ENCODE data around the gene FAM200C.

FAM200C gene

DNA sequence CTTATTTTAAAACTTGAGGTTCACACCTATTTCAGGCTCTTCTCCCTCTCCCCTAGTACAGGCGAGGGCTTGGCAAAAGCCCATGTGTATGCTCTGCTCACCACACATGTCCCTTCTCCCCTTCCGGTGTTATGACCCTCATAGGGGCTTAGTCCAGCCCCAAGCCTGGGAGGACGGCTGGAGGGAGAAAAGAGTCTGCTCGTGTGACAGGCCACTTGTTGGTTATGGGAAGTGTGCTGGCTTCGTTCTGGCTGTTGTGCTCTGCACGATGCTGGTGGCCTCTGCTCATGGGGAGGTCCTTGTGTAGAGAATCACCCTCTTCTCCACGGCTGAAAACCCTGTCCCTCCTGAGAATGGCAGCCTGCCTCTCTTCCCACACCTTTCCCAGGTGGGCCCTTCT is 32.9 kb upstream of the FAM200C start:
- DNase-seq (ENCODE audit: low spot score in 2 of 2), result no peak
- ATAC-seq, result no peak
- H3K9me3 Mint-ChIP-seq, result no peaks in the 10 kb centered on the region
- H3K4me3 Mint-ChIP-seq, result no peak overlapping the region
- peaks cover 11% of the 10 kb centered on the region for H3K4me1 Mint-ChIP-seq
- H3K27ac Mint-ChIP-seq, result no peak overlapping the region
- peaks cover 13% of the 10 kb centered on the region for H3K36me3 Mint-ChIP-seq

- H3K27ac Mint-ChIP-seq, result no peak overlapping the region
- H3K4me3 Mint-ChIP-seq, result no peak overlapping the region
- ATAC-seq, result peak; percentile 22
Observed at GRCh38 chr5:160432196-160432595, 32.3 kb upstream of the FAM200C start.

GRCh38 chr5:160427607-160428006 is 27.8 kb upstream of the FAM200C start:
- peaks cover 31% of the 10 kb centered on the region for H3K4me1 Mint-ChIP-seq
- peaks cover 60% of the 10 kb centered on the region for H3K36me3 Mint-ChIP-seq
- no peak for ATAC-seq
- H3K27ac Mint-ChIP-seq, result no peak overlapping the region
- no peaks in the 10 kb centered on the region for H3K9me3 Mint-ChIP-seq
- H3K4me3 Mint-ChIP-seq, result no peak overlapping the region
- DNase-seq (ENCODE audit: low spot score in 2 of 2), result no peak

More at GRCh38 chr5:160432196-160432595, 32.3 kb upstream of the FAM200C start:
- no peaks in the 10 kb centered on the region for H3K9me3 Mint-ChIP-seq
- no peak for DNase-seq (ENCODE audit: low spot score in 2 of 2)
- peaks cover 11% of the 10 kb centered on the region for H3K4me1 Mint-ChIP-seq
- peaks cover 18% of the 10 kb centered on the region for H3K36me3 Mint-ChIP-seq

DNA sequence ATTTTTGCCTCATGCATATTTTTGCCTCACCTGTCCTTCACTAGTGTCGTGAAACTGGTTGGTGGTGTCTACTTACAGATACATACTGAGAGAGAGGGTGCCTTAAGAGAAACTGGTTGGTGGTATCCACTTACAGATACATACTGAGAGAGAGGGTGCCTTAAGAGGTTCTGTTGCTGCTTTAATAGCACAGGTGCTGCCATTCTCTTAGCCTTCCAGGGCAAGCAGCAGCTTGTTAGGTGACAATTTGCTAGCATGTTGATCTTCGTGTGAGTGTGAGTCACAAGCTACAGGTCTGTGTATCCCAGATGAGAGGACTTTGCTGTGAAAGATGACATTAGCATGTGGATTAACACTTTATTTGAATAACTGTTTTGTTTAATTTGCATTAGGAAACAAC is 23.2 kb upstream of the FAM200C start:
- peak overlapping the region; percentile 94 for H3K27ac Mint-ChIP-seq
- H3K36me3 Mint-ChIP-seq, result peaks cover 77% of the 10 kb centered on the region
- DNase-seq (ENCODE audit: low spot score in 2 of 2) (no peak), ATAC-seq (no peak)
- peak overlapping the region; percentile 95 for H3K4me3 Mint-ChIP-seq
- peaks cover 58% of the 10 kb centered on the region for H3K4me1 Mint-ChIP-seq
- no peaks in the 10 kb centered on the region for H3K9me3 Mint-ChIP-seq

- Mint-ChIP-seq H3K36me3 (peaks cover 70% of the 10 kb centered on the region), H3K4me3 (peak within 1 kb of the TSS; percentile 95), H3K9me3 (no peaks in the 10 kb centered on the region), H3K4me1 (peaks cover 67% of the 10 kb centered on the region), H3K27ac (peak within 1 kb of the TSS; percentile 94)
- peak; percentile 81 to 95 for DNase-seq (ENCODE audit: low spot score in 2 of 2)
- ATAC-seq, result peak; percentile 83
Observed at GRCh38 chr5:160421625-160422258, 21.9 kb upstream of the FAM200C start, which contains the start of gene PTTG1. Gene PTTG1 (plus strand): TSS chr5:160421855. CDS start chr5:160422313, 458 bp downstream.

GRCh38 chr5:160420331-160420610 is 20.4 kb upstream of the FAM200C start:
- Mint-ChIP-seq H3K4me1 (peaks cover 77% of the 10 kb centered on the region), H3K4me3 (peak overlapping the region; percentile 95), H3K36me3 (peaks cover 73% of the 10 kb centered on the region), H3K9me3 (no peaks in the 10 kb centered on the region), H3K27ac (peak overlapping the region; percentile 99)
- ATAC-seq (no peak), DNase-seq (ENCODE audit: low spot score in 2 of 2) (no peak)

DNA sequence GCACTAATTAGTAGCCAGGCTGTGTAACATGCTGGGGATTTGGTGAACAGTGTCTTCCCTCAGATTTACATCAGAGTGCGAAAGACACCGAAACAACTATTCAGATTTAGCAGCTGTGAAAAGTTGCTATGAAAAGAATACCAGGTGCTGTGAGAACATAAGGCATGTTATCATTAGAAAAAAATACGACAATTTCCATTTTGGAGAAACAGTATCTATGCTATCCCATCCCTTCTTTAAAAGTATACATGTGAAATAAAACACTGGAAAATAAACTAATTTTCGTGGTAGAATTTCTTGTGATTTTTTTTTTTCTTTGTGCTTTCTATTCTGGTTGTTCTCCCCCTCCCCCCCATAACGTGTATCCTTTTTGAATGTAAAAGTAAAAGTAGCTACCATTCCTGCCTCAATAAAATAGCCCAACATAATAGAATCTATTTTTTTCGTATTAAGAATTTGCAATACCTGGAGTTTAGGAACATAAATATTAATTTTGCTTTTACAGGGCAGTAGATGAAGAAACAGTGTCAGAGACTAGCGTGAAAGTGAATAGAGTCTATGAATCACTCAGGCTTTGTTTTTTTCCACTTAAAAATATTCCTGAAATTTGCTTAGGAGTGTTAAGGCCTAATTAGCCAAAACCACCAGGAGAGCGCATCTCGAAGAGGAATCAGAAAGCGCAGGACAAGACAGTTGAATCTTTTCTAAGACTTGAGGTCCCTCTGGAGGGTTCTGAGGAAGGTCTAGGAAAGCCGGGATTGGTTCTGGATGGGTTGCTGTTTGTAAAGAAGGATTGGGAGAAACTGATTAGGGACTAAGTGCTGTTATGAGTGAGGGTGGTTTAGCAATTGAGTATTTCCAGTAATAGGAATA is 19.8 kb upstream of the FAM200C start:
- no peak for ATAC-seq
- Mint-ChIP-seq H3K36me3 (peaks cover 73% of the 10 kb centered on the region), H3K9me3 (no peaks in the 10 kb centered on the region), H3K4me1 (peaks cover 76% of the 10 kb centered on the region), H3K4me3 (peak overlapping the region; percentile 95), H3K27ac (peak overlapping the region; percentile 99)
- DNase-seq (ENCODE audit: low spot score in 2 of 2), result no peak

DNA sequence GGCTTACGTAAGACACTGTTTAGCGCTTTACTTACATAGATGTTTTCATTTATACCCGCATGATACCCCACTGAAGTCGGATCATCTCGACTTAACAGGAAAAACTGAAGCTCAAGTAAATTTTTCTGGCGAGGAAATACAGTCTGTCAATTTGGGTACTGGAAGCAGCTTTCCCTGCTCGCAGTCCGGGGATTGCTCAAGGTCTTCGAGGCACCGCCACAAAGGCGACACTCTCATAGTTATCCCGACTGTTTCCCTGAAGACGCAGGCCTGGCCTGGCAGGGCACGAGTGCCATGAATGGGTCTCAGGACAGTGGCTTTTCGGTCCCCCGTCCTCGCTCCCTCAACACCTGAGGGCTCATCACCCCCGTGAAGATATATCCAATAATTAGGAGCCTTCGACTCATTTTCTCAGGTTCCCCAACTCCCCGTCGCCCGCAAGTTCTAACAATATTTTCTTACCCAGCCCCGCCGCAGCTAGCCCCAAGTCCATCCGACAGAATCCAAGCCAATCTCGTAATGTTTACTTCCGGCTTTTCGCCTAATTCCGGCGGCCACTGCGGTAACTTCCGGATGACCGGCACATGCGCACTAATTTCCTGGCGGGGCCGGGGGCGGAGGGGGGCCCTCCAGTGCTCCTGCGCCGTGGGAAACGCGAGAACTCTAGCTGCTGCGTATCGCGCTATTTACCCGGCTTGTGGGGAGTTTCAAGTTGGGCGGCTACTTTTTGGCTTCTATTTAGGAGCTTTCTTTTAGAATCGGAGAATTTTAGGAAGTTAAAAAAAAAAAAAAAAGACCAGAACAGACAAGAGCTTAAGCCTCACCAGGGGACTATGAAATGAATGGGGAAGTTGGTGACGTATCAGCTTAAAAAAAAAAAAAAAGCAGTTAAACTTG is 19.0 kb upstream of the FAM200C start, which contains the start of gene SLU7:
Gene SLU7, minus strand, starts transcription at position 521 of the 897 bp plus-strand sequence. CDS start 3,787 bp downstream, outside the sequence.
- Mint-ChIP-seq H3K9me3 (no peaks in the 10 kb centered on the region), H3K36me3 (peaks cover 73% of the 10 kb centered on the region), H3K27ac (peak within 1 kb of the TSS; percentile 99), H3K4me3 (peak within 1 kb of the TSS; percentile 95), H3K4me1 (peaks cover 68% of the 10 kb centered on the region)
- peak; percentile 83 to 97 for DNase-seq (ENCODE audit: low spot score in 2 of 2)
- peak; percentile 85 for ATAC-seq

DNA sequence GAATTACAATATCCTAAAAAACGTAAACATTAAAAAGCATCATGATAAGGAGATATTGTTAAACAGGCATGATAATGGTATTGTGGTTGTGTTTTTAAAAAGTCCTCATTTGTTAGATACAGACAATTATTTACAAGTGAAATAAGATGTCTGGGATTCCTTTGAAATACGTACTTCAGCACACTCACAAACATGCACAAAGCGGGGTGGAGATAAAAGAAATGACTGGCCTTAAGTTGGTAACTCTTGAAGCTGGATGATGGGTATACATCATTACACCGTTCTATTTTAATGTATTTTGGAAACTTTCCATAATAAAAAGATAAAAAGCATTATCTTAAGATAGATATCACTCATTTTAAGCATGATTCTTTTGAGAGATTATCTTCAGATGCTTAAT is 1.0 kb downstream of the FAM200C start:
- DNase-seq (ENCODE audit: low spot score in 2 of 2) (no peak), ATAC-seq (no peak)
- peaks cover 16% of the 10 kb centered on the region for H3K4me1 Mint-ChIP-seq
- no peaks in the 10 kb centered on the region for H3K9me3 Mint-ChIP-seq
- H3K4me3 Mint-ChIP-seq, result peak overlapping the region; percentile 88
- H3K36me3 Mint-ChIP-seq, result peaks cover 38% of the 10 kb centered on the region
- peak overlapping the region; percentile 96 for H3K27ac Mint-ChIP-seq

DNA sequence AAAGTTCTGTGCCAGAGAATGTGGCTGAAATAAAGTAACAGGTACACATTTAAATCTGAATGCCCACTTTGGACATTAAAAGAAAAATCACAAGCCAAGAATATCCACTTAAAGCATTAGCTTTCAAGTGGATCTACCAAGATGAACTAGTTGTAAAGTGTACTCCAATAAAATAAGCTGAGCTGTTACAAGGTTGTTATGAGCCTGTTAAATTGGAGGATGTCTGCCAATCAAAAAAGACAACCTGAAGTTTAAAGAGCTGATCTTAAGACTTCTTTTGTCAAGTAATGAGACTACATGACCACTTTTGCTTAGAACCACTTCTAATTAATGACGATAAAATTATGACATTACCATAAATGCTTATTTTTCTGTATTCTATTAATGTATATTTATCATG is 2.4 kb downstream of the FAM200C start:
- Mint-ChIP-seq H3K9me3 (no peaks in the 10 kb centered on the region), H3K4me1 (peaks cover 16% of the 10 kb centered on the region)

DNA sequence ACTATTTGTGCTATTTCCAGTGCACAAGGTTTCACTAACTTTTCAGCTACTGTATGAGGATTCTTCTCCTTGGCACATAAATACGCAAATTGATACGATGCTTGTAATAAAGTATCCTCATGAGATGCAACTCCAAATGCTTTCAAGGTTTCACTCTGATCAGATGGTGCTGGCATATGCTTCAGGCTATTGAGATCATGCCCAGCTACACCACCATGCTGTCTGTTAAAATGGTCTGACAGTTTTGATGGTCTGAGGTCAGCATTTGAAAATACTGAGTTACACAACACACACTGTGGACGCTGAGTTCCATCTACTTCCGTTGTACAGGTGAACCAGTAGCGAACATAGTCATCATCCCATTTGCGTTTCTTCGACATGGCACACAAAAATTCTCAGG is 4.7 kb downstream of the FAM200C start:
- Mint-ChIP-seq H3K4me3 (no peak overlapping the region), H3K36me3 (peaks cover 11% of the 10 kb centered on the region), H3K9me3 (no peaks in the 10 kb centered on the region), H3K4me1 (peaks cover 12% of the 10 kb centered on the region), H3K27ac (no peak overlapping the region)
- ATAC-seq, result no peak
- DNase-seq (ENCODE audit: low spot score in 2 of 2), result no peak

More for the DNA sequence above, 2.4 kb downstream of the FAM200C start:
- Mint-ChIP-seq H3K27ac (no peak overlapping the region), H3K36me3 (peaks cover 25% of the 10 kb centered on the region), H3K4me3 (no peak overlapping the region)
- ATAC-seq, result no peak
- DNase-seq (ENCODE audit: low spot score in 2 of 2), result no peak

DNA sequence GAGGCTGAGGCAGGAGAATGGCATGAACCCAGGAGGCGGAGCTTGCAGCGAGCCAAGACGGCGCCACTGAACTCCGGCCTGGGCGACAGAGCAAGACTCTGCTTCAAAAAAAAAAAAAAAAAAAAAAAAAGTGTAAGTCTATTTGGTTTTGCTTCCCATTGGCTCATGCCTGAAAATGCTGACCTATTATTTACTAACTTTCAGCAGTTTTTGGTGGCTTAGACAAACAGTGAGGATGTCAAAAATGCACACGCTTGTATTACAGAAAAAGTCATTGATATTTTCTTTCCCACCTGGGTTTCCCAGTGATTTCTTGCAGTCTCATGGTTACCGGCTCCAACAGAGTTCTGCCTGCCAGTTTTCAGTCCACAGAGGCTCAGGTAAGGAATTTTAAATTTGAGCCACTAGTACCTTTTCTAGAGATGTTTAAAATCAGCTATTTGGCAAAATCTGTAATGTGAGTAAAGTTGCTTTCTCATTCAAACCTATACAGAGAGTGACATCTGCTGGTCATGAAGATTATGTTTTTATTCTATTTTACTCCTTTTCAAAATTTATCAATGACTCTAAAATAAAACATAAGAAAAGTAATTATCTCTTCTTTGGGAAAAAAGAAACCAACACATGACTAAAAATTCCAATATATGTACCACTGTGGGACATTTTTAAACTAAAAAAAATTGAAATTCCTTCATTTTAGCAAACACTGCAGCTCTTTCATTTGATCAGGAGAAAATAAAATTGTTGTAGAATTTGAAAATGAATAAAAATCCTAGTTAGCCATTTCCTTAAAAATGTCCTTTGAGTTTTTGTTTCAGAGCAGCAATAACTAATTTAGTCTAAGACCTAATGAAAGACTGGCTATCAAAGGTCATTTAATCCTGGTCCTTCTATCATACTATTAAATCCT is 8.8 kb downstream of the FAM200C start:
- Mint-ChIP-seq H3K36me3 (no peaks in the 10 kb centered on the region), H3K9me3 (peaks cover 8% of the 10 kb centered on the region), H3K4me3 (no peak overlapping the region), H3K27ac (no peak overlapping the region), H3K4me1 (no peaks in the 10 kb centered on the region)
- DNase-seq (ENCODE audit: low spot score in 2 of 2) (no peak), ATAC-seq (no peak)

DNA sequence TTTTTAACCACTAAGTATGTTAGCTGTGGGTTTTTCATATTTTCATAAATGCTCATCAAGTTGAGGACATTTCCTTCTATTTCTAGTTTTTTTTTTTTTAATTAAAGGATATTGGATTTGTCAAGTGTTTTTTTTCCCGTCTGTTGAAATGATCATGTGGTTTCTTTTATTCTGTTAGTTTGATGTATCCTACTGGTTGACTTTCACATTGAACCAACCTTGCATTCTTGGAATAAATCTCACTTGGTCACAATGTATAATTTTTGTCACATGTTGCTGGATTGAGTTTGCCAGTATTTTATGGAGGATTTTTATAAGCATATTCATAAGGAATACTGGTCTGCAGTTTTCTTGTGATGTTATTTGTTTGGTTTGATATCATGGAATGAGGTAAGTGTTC is 12.4 kb downstream of the FAM200C start:
- Mint-ChIP-seq H3K9me3 (peaks cover 8% of the 10 kb centered on the region), H3K4me1 (no peaks in the 10 kb centered on the region), H3K27ac (no peak overlapping the region), H3K4me3 (no peak overlapping the region), H3K36me3 (no peaks in the 10 kb centered on the region)
- no peak for ATAC-seq
- no peak for DNase-seq (ENCODE audit: low spot score in 2 of 2)

- no peaks in the 10 kb centered on the region for H3K4me1 Mint-ChIP-seq
- peaks cover 8% of the 10 kb centered on the region for H3K9me3 Mint-ChIP-seq
- no peak for ATAC-seq
- H3K36me3 Mint-ChIP-seq, result no peaks in the 10 kb centered on the region
- H3K4me3 Mint-ChIP-seq, result no peak overlapping the region
- no peak overlapping the region for H3K27ac Mint-ChIP-seq
- no peak for DNase-seq (ENCODE audit: low spot score in 2 of 2)
Observed at GRCh38 chr5:160385496-160385895, 14.4 kb downstream of the FAM200C start.

All from stimulated activated effector memory CD8-positive, alpha-beta T cell treated with anti-CD3 and anti-CD28 coated beads, Interleukin-12 subunit alpha, Interleukin-12 subunit beta, amount 100 ng/mL, for 72 hours (primary cell).